ENCODE data around the gene SH2D5. TPM values are rescaled to one million over a fixed set of nuclear protein-coding genes. Genes with fewer than 3 reads are reported as not detected.
"Not testable (repeated sequence)": the region's sequence is repeated elsewhere in the genome, so short reads cannot be mapped to it uniquely, and the experiment has no call there.

Gene SH2D5
- total and polyA plus RNA-seq, 4 donors: 1.5 to 8.7 (median 5.1) TPM

GRCh38 chr1:20685099-20685662 is 47.3 kb downstream of the SH2D5 start:
- Histone ChIP-seq H3K36me3 (ENCODE audit: control insufficient read depth, insufficient read depth, low read length) (peaks cover 65% of the 10 kb centered on the region), H3K27me3 (ENCODE audit: control insufficient read depth, insufficient read depth, low read length) (no peaks in the 10 kb centered on the region), H3K4me3 (ENCODE audit: low read depth, low read length) (no peak overlapping the region), H3K9me3 (ENCODE audit: control insufficient read depth, insufficient read depth, low read length) (no peaks in the 10 kb centered on the region), H3K4me1 (ENCODE audit: control insufficient read depth, insufficient read depth, low read length) (peaks cover 16% of the 10 kb centered on the region), H3K27ac (ENCODE audit: low read depth, low read length) (peak overlapping the region; percentile 64)
- no peak for DNase-seq (ENCODE audit: low read depth in 4 of 6, low spot score in 6 of 6)
- 76% methylated on average over 18 of the region's 21 CpGs for WGBS (ENCODE audit: insufficient coverage)

GRCh38 chr1:20684651-20685050 is 47.9 kb downstream of the SH2D5 start:
- Histone ChIP-seq H3K27me3 (ENCODE audit: control insufficient read depth, insufficient read depth, low read length) (no peaks in the 10 kb centered on the region), H3K27ac (ENCODE audit: low read depth, low read length) (peak overlapping the region; percentile 34), H3K4me3 (ENCODE audit: low read depth, low read length) (no peak overlapping the region), H3K9me3 (ENCODE audit: control insufficient read depth, insufficient read depth, low read length) (no peaks in the 10 kb centered on the region), H3K4me1 (ENCODE audit: control insufficient read depth, insufficient read depth, low read length) (peaks cover 16% of the 10 kb centered on the region), H3K36me3 (ENCODE audit: control insufficient read depth, insufficient read depth, low read length) (peaks cover 61% of the 10 kb centered on the region)
- no peak for DNase-seq (ENCODE audit: low read depth in 4 of 6, low spot score in 6 of 6)
- 86% methylated on average over 14 of the region's 14 CpGs for WGBS (ENCODE audit: insufficient coverage)

- no peaks in the 10 kb centered on the region for H3K27me3 ChIP-seq (ENCODE audit: control insufficient read depth, insufficient read depth, low read length)
- DNase-seq (ENCODE audit: low read depth in 4 of 6, low spot score in 6 of 6): no peak
- H3K27ac ChIP-seq (ENCODE audit: low read depth, low read length): peak overlapping the region; percentile 34
- peaks cover 16% of the 10 kb centered on the region for H3K4me1 ChIP-seq (ENCODE audit: control insufficient read depth, insufficient read depth, low read length)
- 85% methylated on average over 13 of the region's 13 CpGs for WGBS (ENCODE audit: insufficient coverage)
- no peak overlapping the region for H3K4me3 ChIP-seq (ENCODE audit: low read depth, low read length)
- H3K36me3 ChIP-seq (ENCODE audit: control insufficient read depth, insufficient read depth, low read length): peaks cover 58% of the 10 kb centered on the region
- no peaks in the 10 kb centered on the region for H3K9me3 ChIP-seq (ENCODE audit: control insufficient read depth, insufficient read depth, low read length)
Measured at GRCh38 chr1:20684050-20684620, 48.4 kb downstream of the SH2D5 start.

GRCh38 chr1:20683614-20684013 is 48.9 kb downstream of the SH2D5 start:
- DNase-seq (ENCODE audit: low read depth in 4 of 6, low spot score in 6 of 6): no peak
- H3K4me3 ChIP-seq (ENCODE audit: low read depth, low read length): no peak overlapping the region
- peaks cover 55% of the 10 kb centered on the region for H3K36me3 ChIP-seq (ENCODE audit: control insufficient read depth, insufficient read depth, low read length)
- no peak overlapping the region for H3K27ac ChIP-seq (ENCODE audit: low read depth, low read length)
- 80% methylated on average over 6 of the region's 10 CpGs for WGBS (ENCODE audit: insufficient coverage)
- H3K4me1 ChIP-seq (ENCODE audit: control insufficient read depth, insufficient read depth, low read length): peaks cover 16% of the 10 kb centered on the region
- no peaks in the 10 kb centered on the region for H3K27me3 ChIP-seq (ENCODE audit: control insufficient read depth, insufficient read depth, low read length)
- H3K9me3 ChIP-seq (ENCODE audit: control insufficient read depth, insufficient read depth, low read length): no peaks in the 10 kb centered on the region

- H3K27me3 ChIP-seq (ENCODE audit: control insufficient read depth, insufficient read depth, low read length): no peaks in the 10 kb centered on the region
- WGBS (ENCODE audit: insufficient coverage): 88% methylated on average over 24 of the region's 24 CpGs
- H3K36me3 ChIP-seq (ENCODE audit: control insufficient read depth, insufficient read depth, low read length): peaks cover 50% of the 10 kb centered on the region
- DNase-seq (ENCODE audit: low read depth in 4 of 6, low spot score in 6 of 6): no peak
- no peak overlapping the region for H3K4me3 ChIP-seq (ENCODE audit: low read depth, low read length)
- no peaks in the 10 kb centered on the region for H3K9me3 ChIP-seq (ENCODE audit: control insufficient read depth, insufficient read depth, low read length)
- H3K27ac ChIP-seq (ENCODE audit: low read depth, low read length): no peak overlapping the region
- peaks cover 16% of the 10 kb centered on the region for H3K4me1 ChIP-seq (ENCODE audit: control insufficient read depth, insufficient read depth, low read length)
Measured at GRCh38 chr1:20682571-20683236, 49.8 kb downstream of the SH2D5 start.

- Histone ChIP-seq H3K4me1 (ENCODE audit: control insufficient read depth, insufficient read depth, low read length) (peaks cover 16% of the 10 kb centered on the region), H3K4me3 (ENCODE audit: low read depth, low read length) (no peak overlapping the region), H3K36me3 (ENCODE audit: control insufficient read depth, insufficient read depth, low read length) (peaks cover 43% of the 10 kb centered on the region), H3K27me3 (ENCODE audit: control insufficient read depth, insufficient read depth, low read length) (no peaks in the 10 kb centered on the region), H3K27ac (ENCODE audit: low read depth, low read length) (no peak overlapping the region), H3K9me3 (ENCODE audit: control insufficient read depth, insufficient read depth, low read length) (no peaks in the 10 kb centered on the region)
- DNase-seq (ENCODE audit: low read depth in 4 of 6, low spot score in 6 of 6): no peak
- WGBS (ENCODE audit: insufficient coverage): 95% methylated on average over 9 of the region's 9 CpGs
Measured at GRCh38 chr1:20681999-20682398, 50.5 kb downstream of the SH2D5 start.

GRCh38 chr1:20680269-20680668 is 52.2 kb downstream of the SH2D5 start:
- Histone ChIP-seq H3K4me1 (ENCODE audit: control insufficient read depth, insufficient read depth, low read length) (peaks cover 6% of the 10 kb centered on the region), H3K36me3 (ENCODE audit: control insufficient read depth, insufficient read depth, low read length) (peaks cover 30% of the 10 kb centered on the region), H3K27ac (ENCODE audit: low read depth, low read length) (no peak overlapping the region), H3K4me3 (ENCODE audit: low read depth, low read length) (no peak overlapping the region), H3K9me3 (ENCODE audit: control insufficient read depth, insufficient read depth, low read length) (no peaks in the 10 kb centered on the region), H3K27me3 (ENCODE audit: control insufficient read depth, insufficient read depth, low read length) (no peaks in the 10 kb centered on the region)
- no peak for DNase-seq (ENCODE audit: low read depth in 4 of 6, low spot score in 6 of 6)
- WGBS (ENCODE audit: insufficient coverage): no CpG with 5 or more reads among the region's 5 CpGs

GRCh38 chr1:20678599-20678998 is 53.9 kb downstream of the SH2D5 start:
- WGBS (ENCODE audit: insufficient coverage): 82% methylated on average over 2 of the region's 6 CpGs
- H3K9me3 ChIP-seq (ENCODE audit: control insufficient read depth, insufficient read depth, low read length): no peaks in the 10 kb centered on the region
- H3K4me1 ChIP-seq (ENCODE audit: control insufficient read depth, insufficient read depth, low read length): no peaks in the 10 kb centered on the region
- H3K4me3 ChIP-seq (ENCODE audit: low read depth, low read length): no peak overlapping the region
- H3K36me3 ChIP-seq (ENCODE audit: control insufficient read depth, insufficient read depth, low read length): peaks cover 16% of the 10 kb centered on the region
- DNase-seq (ENCODE audit: low read depth in 4 of 6, low spot score in 6 of 6): no peak
- no peak overlapping the region for H3K27ac ChIP-seq (ENCODE audit: low read depth, low read length)
- no peaks in the 10 kb centered on the region for H3K27me3 ChIP-seq (ENCODE audit: control insufficient read depth, insufficient read depth, low read length)

GRCh38 chr1:20673626-20674025 is 58.9 kb downstream of the SH2D5 start:
- H3K36me3 ChIP-seq (ENCODE audit: control insufficient read depth, insufficient read depth, low read length): peaks cover 25% of the 10 kb centered on the region
- DNase-seq (ENCODE audit: low read depth in 4 of 6, low spot score in 6 of 6); H3K9me3 ChIP-seq (ENCODE audit: control insufficient read depth, insufficient read depth, low read length); H3K4me1 ChIP-seq (ENCODE audit: control insufficient read depth, insufficient read depth, low read length); H3K27me3 ChIP-seq (ENCODE audit: control insufficient read depth, insufficient read depth, low read length); H3K4me3 ChIP-seq (ENCODE audit: low read depth, low read length); H3K27ac ChIP-seq (ENCODE audit: low read depth, low read length): not testable (repeated sequence)
- 95% methylated on average over 4 of the region's 11 CpGs for WGBS (ENCODE audit: insufficient coverage)

GRCh38 chr1:20672265-20672632 is 60.3 kb downstream of the SH2D5 start:
- no peak overlapping the region for H3K27ac ChIP-seq (ENCODE audit: low read depth, low read length)
- 86% methylated on average over 4 of the region's 4 CpGs for WGBS (ENCODE audit: insufficient coverage)

More at GRCh38 chr1:20672265-20672632, 60.3 kb downstream of the SH2D5 start:
- peaks cover 25% of the 10 kb centered on the region for H3K36me3 ChIP-seq (ENCODE audit: control insufficient read depth, insufficient read depth, low read length)
- no peaks in the 10 kb centered on the region for H3K4me1 ChIP-seq (ENCODE audit: control insufficient read depth, insufficient read depth, low read length)
- H3K4me3 ChIP-seq (ENCODE audit: low read depth, low read length): no peak overlapping the region
- H3K9me3 ChIP-seq (ENCODE audit: control insufficient read depth, insufficient read depth, low read length): no peaks in the 10 kb centered on the region
- H3K27me3 ChIP-seq (ENCODE audit: control insufficient read depth, insufficient read depth, low read length): no peaks in the 10 kb centered on the region
- no peak for DNase-seq (ENCODE audit: low read depth in 4 of 6, low spot score in 6 of 6)
